Measurements from ENCODE around the gene IGFALS.

Gene IGFALS

DNA sequence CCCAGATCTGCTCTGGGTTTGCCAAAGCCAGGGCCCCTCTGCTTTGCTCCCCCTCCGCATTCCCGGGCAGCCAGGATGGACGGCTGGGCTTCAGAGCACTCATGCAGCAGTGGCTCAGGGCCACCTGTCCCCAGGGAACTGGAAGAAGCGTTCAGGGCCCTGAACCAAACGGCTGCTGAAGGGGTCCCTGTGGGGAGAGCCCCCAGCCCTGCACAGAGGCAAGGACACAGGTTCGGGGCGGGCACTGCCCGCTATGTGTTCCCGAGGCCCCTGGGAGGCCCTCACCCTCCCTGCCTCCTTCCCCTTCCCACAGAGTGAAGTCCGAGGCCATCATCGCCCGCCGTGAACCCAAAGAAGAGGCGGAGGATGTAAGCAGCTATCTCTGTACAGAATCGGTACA, 32.6 kb downstream of the IGFALS start:
- Histone ChIP-seq H3K9me3 (ENCODE audit: control insufficient read depth, insufficient read depth, low read depth, low read length) (no peaks in the 10 kb centered on the region), H3K4me1 (ENCODE audit: control insufficient read depth, insufficient read depth, low read length) (peaks cover 7% of the 10 kb centered on the region), H3K4me3 (ENCODE audit: low read depth, low read length) (no peak overlapping the region), H3K27ac (ENCODE audit: low read depth, low read length) (no peak overlapping the region), H3K36me3 (ENCODE audit: control insufficient read depth, insufficient read depth, low read length) (peaks cover 39% of the 10 kb centered on the region), H3K9ac (ENCODE audit: low read length) (no peak overlapping the region), H3K27me3 (ENCODE audit: control insufficient read depth, insufficient read depth, low read length) (no peaks in the 10 kb centered on the region)

DNA sequence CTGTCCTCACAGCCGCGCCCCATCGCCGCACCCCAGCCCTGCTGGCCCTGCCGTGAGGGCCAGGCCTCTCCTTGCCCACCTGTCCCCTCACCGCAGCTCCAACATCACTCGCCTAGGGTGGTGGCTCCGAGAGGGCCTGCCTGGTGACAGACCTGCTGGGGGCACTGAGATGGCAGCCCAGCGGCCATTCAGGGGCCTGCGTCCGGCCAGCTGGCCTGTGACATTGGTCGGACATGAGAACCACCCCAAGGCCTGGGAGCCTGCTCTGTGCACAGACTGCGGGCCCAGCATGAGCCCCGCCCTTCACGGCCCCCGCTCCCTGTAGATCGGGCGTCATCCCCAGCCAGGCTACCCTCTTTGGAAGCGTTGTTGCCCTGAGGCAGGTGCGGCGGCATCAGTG, 34.0 kb downstream of the IGFALS start:
- Histone ChIP-seq H3K36me3 (ENCODE audit: control insufficient read depth, insufficient read depth, low read length) (peaks cover 27% of the 10 kb centered on the region), H3K9me3 (ENCODE audit: control insufficient read depth, insufficient read depth, low read depth, low read length) (no peaks in the 10 kb centered on the region), H3K9ac (ENCODE audit: low read length) (no peak overlapping the region), H3K27me3 (ENCODE audit: control insufficient read depth, insufficient read depth, low read length) (no peaks in the 10 kb centered on the region), H3K27ac (ENCODE audit: low read depth, low read length) (no peak overlapping the region), H3K4me1 (ENCODE audit: control insufficient read depth, insufficient read depth, low read length) (peaks cover 7% of the 10 kb centered on the region), H3K4me3 (ENCODE audit: low read depth, low read length) (no peak overlapping the region)

DNA sequence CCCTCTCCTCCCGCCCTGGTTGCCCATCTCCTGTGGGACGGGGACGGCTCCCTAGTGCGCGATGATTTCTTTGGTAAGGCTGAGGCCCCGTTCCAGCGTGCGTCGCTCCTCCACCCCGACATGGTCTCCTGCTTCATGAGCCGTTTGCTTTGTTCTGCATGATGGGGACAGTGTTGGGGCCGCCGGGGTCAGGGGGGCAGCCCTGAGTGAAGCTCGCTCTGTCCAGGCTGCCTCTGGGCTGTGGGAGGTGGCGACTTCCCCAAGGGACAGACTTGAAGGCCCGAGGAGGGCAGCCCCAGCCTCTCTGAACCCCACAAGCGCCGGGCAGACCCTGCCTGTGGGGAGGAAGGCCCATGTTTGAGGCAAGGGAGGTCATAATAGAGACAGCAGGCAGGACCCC, 34.6 kb downstream of the IGFALS start:
- Histone ChIP-seq H3K9ac (ENCODE audit: low read length) (no peak overlapping the region), H3K9me3 (ENCODE audit: control insufficient read depth, insufficient read depth, low read depth, low read length) (no peaks in the 10 kb centered on the region), H3K27me3 (ENCODE audit: control insufficient read depth, insufficient read depth, low read length) (no peaks in the 10 kb centered on the region), H3K4me1 (ENCODE audit: control insufficient read depth, insufficient read depth, low read length) (peaks cover 2% of the 10 kb centered on the region; the same call in 1 of the 2 replicates), H3K36me3 (ENCODE audit: control insufficient read depth, insufficient read depth, low read length) (peaks cover 29% of the 10 kb centered on the region), H3K27ac (ENCODE audit: low read depth, low read length) (no peak overlapping the region), H3K4me3 (ENCODE audit: low read depth, low read length) (no peak overlapping the region)

DNA sequence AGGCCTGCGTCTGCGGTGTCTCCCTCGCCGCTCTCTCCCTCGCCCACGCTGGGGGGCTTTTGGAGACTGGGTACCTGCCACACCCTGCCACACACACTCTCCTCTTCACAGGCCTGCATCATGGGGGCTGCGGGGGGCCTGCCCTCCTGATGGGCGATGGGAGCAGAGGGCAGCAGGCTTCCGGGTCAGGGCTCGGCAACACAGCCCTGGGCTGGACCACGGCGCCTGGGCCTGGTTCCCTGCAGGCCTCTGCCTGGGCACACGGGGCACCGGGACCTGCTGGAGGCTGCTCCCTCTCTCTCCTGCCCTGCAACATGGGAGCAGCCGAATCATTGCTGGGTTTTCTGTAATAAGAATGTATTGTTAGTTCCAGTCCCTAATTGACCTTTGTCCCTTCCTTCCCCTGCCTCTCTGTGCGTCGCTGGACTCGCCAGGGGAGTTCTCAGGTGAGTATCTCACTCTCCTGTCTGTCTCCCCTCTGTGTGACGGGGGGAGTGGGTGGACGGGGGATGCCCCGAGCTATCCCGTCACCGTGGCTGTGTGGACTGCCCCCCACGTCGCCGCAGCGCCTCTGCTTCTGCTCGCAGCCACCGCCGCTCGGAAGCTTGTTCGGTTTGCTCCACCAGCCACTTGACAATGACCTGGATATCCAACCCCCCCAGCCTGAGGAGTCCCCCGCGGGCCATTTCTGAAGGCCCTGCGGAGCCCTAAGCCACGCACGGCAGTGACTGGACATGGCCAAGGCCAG, 35.6 kb downstream of the IGFALS start:
- Histone ChIP-seq H3K9me3 (ENCODE audit: control insufficient read depth, insufficient read depth, low read depth, low read length) (no peaks in the 10 kb centered on the region), H3K9ac (ENCODE audit: low read length) (no peak overlapping the region), H3K36me3 (ENCODE audit: control insufficient read depth, insufficient read depth, low read length) (peaks cover 29% of the 10 kb centered on the region), H3K27me3 (ENCODE audit: control insufficient read depth, insufficient read depth, low read length) (no peaks in the 10 kb centered on the region), H3K4me3 (ENCODE audit: low read depth, low read length) (no peak overlapping the region), H3K27ac (ENCODE audit: low read depth, low read length) (no peak overlapping the region), H3K4me1 (ENCODE audit: control insufficient read depth, insufficient read depth, low read length) (no peaks in the 10 kb centered on the region)

DNA sequence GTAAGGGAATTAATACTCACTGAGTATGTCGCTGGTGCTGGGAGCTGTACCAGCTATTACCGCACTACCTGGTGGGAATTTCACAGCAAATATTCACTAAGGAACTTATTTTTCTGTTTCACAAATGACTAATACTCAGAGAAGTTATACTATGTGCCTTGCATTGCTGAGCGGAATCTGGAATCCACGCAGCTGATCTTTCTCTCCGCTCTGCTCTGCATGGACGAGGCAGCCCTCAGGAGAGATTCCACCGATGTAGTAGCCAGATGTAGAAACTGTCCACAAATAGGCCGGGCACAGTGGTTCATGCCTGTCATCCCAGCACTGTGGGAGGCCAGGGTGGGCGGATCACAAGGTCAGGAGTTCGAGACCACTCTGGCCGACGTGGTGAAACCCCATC, 39.3 kb downstream of the IGFALS start:
- H3K27ac ChIP-seq (ENCODE audit: low read depth, low read length): no peak overlapping the region
- H3K27me3 ChIP-seq (ENCODE audit: control insufficient read depth, insufficient read depth, low read length): no peaks in the 10 kb centered on the region
- H3K9me3 ChIP-seq (ENCODE audit: control insufficient read depth, insufficient read depth, low read depth, low read length): no peaks in the 10 kb centered on the region
- H3K36me3 ChIP-seq (ENCODE audit: control insufficient read depth, insufficient read depth, low read length): peaks cover 26% of the 10 kb centered on the region
- H3K9ac ChIP-seq (ENCODE audit: low read length): no peak overlapping the region
- H3K4me3 ChIP-seq (ENCODE audit: low read depth, low read length): no peak overlapping the region
- no peaks in the 10 kb centered on the region for H3K4me1 ChIP-seq (ENCODE audit: control insufficient read depth, insufficient read depth, low read length)

DNA sequence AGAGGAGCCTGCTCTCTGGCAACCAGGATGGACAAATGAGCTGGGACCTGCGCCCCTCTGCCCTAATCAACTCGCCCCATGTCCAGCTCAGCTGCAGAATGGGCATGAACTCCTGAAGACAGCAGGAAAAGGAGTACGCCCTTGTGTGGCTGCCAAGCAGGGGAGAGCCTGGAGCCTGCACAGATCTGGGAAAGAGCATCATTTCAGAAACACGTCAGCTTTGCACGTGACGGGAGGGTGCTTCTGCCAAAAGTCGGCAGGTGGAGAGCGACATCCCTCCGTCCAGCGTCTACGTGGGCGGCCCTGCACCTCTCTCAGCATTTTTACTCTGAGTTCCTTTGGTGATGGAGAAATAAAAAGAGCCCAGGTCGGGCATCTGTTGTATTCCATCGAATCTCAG, 40.7 kb downstream of the IGFALS start:
- H3K9me3 ChIP-seq (ENCODE audit: control insufficient read depth, insufficient read depth, low read depth, low read length): no peaks in the 10 kb centered on the region
- no peaks in the 10 kb centered on the region for H3K4me1 ChIP-seq (ENCODE audit: control insufficient read depth, insufficient read depth, low read length)
- H3K27ac ChIP-seq (ENCODE audit: low read depth, low read length): no peak overlapping the region
- H3K9ac ChIP-seq (ENCODE audit: low read length): no peak overlapping the region
- H3K4me3 ChIP-seq (ENCODE audit: low read depth, low read length): no peak overlapping the region
- no peaks in the 10 kb centered on the region for H3K27me3 ChIP-seq (ENCODE audit: control insufficient read depth, insufficient read depth, low read length)
- H3K36me3 ChIP-seq (ENCODE audit: control insufficient read depth, insufficient read depth, low read length): peaks cover 38% of the 10 kb centered on the region

DNA sequence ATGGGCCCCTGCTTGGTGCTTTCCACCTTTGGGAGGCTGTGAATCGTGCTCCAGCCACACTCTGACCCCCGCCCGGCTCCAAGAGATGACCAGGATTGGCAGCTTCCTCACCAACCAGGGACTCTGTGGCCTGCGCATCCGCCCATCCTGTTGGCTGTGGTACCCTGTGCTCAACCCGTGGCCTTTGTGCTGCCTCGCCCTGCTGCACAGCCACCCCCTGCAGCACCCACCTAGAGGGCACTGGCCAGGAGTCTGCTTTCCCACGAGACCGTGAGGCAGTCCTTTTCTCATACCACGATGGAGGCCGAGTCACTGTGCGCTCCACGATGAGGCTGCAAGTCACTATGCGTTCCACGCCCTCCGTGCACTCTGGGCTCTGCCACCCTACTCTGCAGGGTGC, 41.6 kb downstream of the IGFALS start:
- Histone ChIP-seq H3K27ac (ENCODE audit: low read depth, low read length) (no peak overlapping the region), H3K27me3 (ENCODE audit: control insufficient read depth, insufficient read depth, low read length) (no peaks in the 10 kb centered on the region), H3K4me1 (ENCODE audit: control insufficient read depth, insufficient read depth, low read length) (no peaks in the 10 kb centered on the region), H3K4me3 (ENCODE audit: low read depth, low read length) (no peak overlapping the region), H3K9ac (ENCODE audit: low read length) (no peak overlapping the region), H3K9me3 (ENCODE audit: control insufficient read depth, insufficient read depth, low read depth, low read length) (no peaks in the 10 kb centered on the region), H3K36me3 (ENCODE audit: control insufficient read depth, insufficient read depth, low read length) (peaks cover 47% of the 10 kb centered on the region)

DNA sequence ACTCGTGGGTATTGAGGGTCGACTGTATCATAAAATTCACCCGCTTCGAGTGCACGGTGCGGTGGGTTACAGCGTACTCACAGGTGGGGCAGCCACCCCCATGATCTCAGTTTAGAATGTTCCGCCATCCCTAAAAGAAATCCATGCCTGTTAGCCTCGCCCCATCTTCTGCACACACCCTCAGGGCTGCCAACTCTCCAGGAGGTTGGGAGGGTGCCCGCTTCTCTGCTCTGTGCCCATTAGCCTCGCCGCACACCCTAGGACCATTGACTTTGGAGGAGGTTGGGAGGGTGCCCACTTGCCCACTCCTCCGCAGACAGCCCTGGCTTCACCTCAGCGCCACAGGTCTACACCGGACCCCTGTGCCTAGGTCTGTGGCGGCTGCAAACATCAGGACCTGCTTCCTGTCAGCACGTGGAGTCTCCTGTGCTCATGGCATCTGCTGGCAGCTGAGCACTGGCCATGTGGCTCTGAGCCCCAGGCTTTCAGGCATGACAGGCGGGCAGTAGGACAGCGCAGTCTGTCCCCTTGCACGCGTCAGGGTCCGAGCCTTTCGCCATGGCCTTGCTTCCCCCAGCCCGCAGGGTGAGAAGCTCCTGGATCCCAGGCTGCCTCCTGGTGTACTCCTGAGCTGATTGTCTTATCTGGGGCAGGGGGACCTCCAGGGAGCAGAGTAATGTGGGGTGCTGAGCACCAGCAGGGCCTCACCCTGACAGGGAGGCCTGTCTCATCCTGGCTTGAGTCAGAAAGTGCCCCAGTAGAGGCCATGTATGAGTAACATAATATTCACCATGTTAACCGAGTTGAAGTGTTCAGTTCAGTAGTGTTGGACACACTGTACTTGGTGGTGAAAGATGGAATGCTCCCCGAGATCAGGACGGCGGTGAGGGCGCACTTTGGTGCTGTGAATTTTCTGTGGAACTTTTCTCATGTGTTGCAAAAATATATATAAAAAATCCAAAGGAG, 44.1 kb downstream of the IGFALS start:
- Histone ChIP-seq H3K27me3 (ENCODE audit: control insufficient read depth, insufficient read depth, low read length) (no peaks in the 10 kb centered on the region), H3K9ac (ENCODE audit: low read length) (no peak overlapping the region), H3K4me3 (ENCODE audit: low read depth, low read length) (no peak overlapping the region), H3K36me3 (ENCODE audit: control insufficient read depth, insufficient read depth, low read length) (peaks cover 50% of the 10 kb centered on the region), H3K4me1 (ENCODE audit: control insufficient read depth, insufficient read depth, low read length) (no peaks in the 10 kb centered on the region), H3K27ac (ENCODE audit: low read depth, low read length) (no peak overlapping the region), H3K9me3 (ENCODE audit: control insufficient read depth, insufficient read depth, low read depth, low read length) (no peaks in the 10 kb centered on the region)

DNA sequence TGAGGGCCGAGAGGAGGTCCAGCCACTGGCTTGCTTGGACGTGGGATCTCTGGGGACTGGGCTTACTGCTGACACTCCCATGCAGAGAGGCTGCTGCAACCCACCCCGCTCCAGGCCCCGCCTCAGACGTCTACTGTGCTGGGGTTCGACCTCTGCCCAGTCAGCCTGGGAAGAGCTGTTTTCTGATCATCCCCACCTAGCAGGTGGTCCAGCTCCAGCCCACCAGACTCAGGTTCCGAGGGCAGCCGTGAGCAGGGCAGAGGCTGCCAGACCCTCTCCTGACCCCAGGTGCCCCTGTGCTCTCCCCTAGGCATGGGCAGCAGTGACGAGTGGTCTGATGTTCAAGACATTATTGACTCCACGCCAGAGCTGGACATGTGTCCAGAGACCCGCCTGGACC, 45.6 kb downstream of the IGFALS start:
- Histone ChIP-seq H3K9me3 (ENCODE audit: control insufficient read depth, insufficient read depth, low read depth, low read length) (no peaks in the 10 kb centered on the region), H3K27ac (ENCODE audit: low read depth, low read length) (no peak overlapping the region), H3K9ac (ENCODE audit: low read length) (no peak overlapping the region), H3K4me1 (ENCODE audit: control insufficient read depth, insufficient read depth, low read length) (no peaks in the 10 kb centered on the region), H3K27me3 (ENCODE audit: control insufficient read depth, insufficient read depth, low read length) (no peaks in the 10 kb centered on the region), H3K36me3 (ENCODE audit: control insufficient read depth, insufficient read depth, low read length) (peaks cover 52% of the 10 kb centered on the region), H3K4me3 (ENCODE audit: low read depth, low read length) (no peak overlapping the region)

DNA sequence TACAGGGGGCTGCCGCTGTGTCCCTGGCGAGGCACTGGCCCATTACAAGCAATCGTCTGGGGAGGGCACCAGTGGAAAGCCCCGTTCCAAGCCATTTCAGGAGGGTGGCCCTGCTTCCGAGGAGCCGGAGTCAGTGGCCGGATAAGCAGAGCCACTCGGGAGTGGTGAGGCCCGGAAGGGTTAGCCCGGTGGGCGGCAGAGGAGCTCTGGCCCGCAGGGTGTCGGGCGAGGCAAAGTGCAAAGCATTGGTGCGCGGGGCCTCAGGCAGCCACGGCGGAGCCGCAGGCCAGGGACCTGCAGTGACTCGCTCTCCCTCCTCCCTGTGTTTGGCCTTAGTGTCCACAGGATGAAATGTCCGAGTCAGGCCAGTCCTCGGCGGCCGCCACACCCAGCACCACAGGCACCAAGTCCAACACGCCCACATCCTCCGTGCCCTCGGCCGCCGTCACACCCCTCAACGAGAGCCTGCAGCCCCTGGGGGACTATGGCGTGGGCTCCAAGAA, 46.8 kb downstream of the IGFALS start:
- no peaks in the 10 kb centered on the region for H3K27me3 ChIP-seq (ENCODE audit: control insufficient read depth, insufficient read depth, low read length)
- peaks cover 42% of the 10 kb centered on the region for H3K36me3 ChIP-seq (ENCODE audit: control insufficient read depth, insufficient read depth, low read length)
- no peak overlapping the region for H3K9ac ChIP-seq (ENCODE audit: low read length)
- no peak overlapping the region for H3K4me3 ChIP-seq (ENCODE audit: low read depth, low read length)
- H3K27ac ChIP-seq (ENCODE audit: low read depth, low read length): peak overlapping the region; percentile 75; the same call in 1 of the 2 replicates
- no peaks in the 10 kb centered on the region for H3K9me3 ChIP-seq (ENCODE audit: control insufficient read depth, insufficient read depth, low read depth, low read length)
- no peaks in the 10 kb centered on the region for H3K4me1 ChIP-seq (ENCODE audit: control insufficient read depth, insufficient read depth, low read length)

Measured in HUES6 (cell line).